ENCODE results near the gene GAB1. TPM values are rescaled to one million over a fixed set of nuclear protein-coding genes. Genes with fewer than 3 reads are reported as not detected.
"Not testable (repeated sequence)": the region's sequence is repeated elsewhere in the genome, so short reads cannot be mapped to it uniquely, and the experiment has no call there.

GAB1 gene
- total RNA-seq, 1 experiment from 2014 or later, result 13.1 TPM

DNA sequence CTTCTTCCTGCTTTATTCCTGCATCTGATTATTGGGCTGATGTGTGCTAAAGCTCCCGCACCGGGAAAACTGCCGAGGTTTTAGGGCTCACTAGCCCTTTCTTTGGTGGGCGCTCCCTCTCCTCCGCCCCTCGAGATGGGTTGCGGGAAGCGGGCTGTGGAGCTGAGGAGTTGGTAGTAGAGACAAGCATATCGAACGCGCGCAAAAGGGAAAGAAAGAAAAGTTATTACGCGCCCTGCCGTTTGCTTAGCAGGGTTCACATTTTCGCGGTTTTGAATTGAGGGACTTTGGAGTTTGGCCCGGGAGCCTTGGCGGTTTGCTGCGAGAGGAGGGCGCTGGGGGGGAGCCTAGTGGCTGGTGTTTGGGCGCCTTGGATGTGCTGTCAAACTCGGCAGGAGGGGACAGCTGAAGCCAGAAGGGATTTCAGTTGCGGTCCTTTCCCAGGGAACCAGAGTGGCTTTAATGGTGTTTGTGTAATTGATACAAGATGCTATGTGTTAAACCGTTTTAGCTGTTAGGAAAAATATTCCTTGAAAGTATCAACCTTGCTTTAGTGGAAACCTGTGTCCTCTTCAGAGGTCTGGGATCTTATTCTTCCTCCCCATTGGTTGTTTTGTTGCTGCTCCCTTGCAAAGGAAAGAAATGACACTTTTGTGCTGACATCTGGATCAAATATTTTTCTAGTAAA lies 1.1 kb downstream of the GAB1 start:
- no peak for DNase-seq (ENCODE audit: low spot score)

GRCh38 chr4:143338313-143338712 lies 1.6 kb downstream of the GAB1 start:
- DNase-seq (ENCODE audit: low spot score), result no peak

DNA sequence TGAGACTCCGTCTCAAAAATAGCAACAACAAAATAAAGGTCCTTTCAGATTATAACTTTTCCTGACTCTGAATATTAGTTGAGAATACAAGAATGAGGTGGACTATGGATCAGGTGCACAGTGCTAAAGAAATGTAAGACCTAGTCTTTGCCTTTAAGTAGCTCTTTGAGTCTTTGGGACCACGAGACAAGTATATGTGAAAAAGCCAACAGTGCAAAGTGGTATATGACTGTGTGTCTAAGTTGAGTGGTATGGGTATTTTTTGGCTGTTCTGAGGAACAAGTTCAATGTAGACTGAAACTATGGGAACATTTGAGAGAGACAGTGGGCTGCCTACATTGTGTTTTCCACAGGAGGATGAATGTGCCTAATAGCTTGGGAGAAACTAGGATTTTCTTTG lies 2.8 kb downstream of the GAB1 start:
- no peak for DNase-seq (ENCODE audit: low spot score)

DNA sequence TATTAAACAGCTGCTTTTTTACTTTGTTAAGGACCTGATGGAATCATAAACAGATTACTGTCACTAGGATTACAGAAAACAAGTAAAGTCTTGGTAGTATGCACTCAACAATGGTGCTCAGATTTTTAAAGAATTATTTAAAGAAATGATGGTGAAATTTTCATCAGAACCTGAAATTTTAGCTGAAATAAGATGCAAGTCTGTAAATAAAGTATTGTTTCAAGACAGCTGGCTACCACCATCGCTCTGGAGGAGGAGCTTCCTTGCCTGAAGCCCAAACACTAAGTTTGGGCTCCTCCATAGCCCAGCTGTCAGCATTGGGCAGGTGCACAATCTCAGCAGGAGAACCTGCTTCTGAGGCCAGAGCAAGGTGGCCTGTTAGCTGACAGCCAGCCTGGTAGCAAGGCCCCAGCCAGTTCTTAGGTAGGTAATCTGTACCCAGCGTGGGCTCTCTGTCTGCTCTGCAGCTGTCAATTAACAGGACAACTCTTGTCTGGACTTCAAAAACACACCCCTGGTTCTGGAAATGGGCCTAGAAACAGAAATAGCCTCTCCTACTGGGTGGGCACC lies 4.6 kb downstream of the GAB1 start:
- no peak for DNase-seq (ENCODE audit: low spot score)

DNA sequence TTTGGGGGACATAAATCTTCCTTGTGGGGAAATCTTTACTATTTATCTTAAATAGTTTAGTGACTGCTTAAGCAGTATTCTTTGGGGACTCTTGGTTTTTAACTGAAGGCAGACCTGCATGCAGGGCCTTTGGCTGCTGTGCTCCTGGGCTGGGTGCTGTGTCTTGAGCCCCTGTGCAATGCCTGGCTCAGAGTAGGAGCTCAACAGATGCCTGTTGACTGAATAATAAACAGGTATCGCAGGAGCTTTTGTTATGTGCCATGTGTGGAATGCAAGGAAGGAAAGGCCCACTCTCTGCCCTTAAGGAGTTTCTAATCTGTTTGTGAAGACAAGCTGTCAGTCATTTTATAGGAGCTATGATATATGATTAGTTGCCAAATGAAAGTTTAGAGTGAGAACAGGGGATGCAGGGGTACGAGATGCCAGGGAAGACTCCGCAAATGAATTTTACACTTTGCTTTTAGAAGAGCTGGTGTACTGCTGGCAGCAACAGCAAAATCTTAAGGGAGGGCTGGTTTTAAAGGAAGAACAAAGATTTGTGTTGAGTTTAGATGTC lies 6.7 kb downstream of the GAB1 start:
- DNase-seq (ENCODE audit: low spot score), result no peak

GRCh38 chr4:143344041-143344440 lies 7.4 kb downstream of the GAB1 start:
- DNase-seq (ENCODE audit: low spot score), result no peak

DNA sequence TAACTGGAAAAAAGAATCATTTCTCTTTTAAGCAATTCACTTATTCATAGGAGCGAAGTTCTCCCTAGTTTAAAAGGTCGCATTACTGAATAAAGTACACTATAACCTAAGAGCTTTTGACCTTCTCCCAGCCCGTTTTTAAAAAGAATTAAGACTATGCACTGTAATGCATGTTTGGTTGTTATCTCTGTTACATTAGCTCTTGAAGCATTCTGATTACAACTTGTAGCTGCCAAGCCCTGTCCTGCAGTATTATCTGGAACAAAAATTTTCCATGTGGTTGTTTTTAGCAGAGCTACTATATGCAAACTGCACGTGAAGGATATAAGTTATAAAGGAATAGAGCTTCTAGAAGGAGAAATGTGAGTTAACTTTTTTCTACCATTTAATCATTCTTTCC lies 8.1 kb downstream of the GAB1 start:
- DNase-seq (ENCODE audit: low spot score), result no peak

DNA sequence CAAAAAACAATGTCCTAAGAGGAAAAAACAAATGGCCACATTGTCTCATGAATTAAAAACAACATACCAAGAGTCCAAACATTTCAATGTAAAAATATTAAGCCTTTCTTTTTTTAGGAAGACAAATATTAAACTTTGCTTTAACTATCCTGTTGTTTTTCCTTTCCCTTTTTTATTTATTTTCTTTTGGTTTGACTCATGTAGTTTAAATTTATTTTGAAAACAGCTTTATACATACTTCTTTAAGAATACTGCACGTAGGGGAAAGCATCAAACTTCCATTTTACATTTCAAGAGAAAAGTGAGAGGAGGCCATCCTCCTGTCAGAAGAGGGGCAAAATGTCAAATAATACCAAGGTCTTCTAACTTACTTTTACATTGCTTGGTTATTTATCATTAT lies 8.7 kb downstream of the GAB1 start:
- DNase-seq (ENCODE audit: low spot score), result no peak

GRCh38 chr4:143346206-143346605 lies 9.5 kb downstream of the GAB1 start:
- DNase-seq (ENCODE audit: low spot score), result no peak

DNA sequence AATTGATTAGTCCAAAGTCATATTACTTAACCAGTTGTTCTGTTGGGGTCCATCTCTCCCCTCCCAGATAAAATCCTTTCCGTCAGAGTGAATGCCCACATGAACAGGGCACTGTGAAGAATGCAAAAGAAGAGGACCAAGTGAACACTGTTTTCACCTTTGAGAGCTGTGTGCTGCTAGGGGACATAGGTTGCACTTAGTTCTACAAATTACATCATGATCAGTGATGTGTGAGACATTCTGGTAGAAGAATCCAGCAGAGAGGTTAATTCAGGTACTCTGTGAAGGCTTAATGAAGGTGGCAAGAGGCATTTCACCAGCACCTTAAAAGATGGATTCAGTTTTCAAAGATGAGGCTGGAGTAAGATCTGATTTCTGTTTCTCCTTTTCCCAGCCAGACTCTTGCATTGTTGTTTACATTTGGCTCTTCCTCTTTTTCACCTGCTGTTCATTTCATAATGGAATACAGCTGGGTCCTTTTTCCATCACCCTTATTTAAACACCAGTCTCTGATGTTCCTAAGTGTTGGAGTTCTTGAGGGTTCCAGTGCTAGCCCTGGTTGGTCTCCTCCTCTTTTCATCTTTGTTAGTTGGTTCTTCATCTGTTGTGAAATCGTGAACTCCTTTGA lies 10.9 kb downstream of the GAB1 start:
- DNase-seq (ENCODE audit: low spot score), result no peak

DNA sequence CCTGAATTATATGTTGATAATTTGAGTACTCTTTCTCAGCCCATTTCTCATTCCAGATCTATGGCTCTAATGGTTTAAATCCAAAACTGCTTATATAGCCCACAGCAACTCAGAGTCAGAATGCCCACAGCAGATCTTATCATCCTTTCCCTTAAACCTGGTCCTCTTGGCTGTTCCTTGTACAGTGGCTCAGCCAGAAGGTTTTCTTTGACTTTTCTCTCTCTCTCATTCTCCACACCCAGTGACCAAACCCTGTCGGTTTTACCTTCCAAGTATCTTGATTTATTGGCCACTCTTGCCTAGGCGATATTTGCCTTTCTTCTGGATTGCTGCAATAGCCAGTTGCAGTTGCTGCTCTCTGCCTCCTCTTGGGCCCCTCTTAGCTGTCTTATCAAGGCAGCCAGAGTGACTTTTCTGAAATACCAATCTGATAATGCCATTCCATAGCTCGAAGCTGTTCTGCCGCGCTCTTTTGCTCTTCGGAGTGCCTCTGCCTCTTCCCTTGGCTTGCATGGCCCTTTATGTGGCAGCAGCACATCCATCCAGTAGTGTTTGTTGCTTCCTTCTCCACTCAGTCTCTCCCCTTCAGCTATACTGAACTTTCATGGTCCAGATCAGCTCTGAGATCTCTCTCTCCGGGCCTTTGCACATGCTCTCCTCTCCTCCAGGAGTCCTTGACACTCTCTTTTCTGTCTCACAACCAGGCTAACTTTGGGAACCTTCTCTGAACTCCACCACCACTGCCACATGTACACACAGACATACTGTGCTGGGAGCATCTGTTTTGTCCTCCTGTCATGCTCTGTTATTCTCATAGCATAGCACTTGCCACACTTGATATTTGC lies 11.8 kb downstream of the GAB1 start:
- no peak for DNase-seq (ENCODE audit: low spot score)

GRCh38 chr4:143349858-143350527 lies 13.3 kb downstream of the GAB1 start:
- DNase-seq (ENCODE audit: low spot score), result not testable (repeated sequence)

- DNase-seq (ENCODE audit: low spot score), result no peak
Measured at GRCh38 chr4:143351149-143351691, 14.5 kb downstream of the GAB1 start.

DNA sequence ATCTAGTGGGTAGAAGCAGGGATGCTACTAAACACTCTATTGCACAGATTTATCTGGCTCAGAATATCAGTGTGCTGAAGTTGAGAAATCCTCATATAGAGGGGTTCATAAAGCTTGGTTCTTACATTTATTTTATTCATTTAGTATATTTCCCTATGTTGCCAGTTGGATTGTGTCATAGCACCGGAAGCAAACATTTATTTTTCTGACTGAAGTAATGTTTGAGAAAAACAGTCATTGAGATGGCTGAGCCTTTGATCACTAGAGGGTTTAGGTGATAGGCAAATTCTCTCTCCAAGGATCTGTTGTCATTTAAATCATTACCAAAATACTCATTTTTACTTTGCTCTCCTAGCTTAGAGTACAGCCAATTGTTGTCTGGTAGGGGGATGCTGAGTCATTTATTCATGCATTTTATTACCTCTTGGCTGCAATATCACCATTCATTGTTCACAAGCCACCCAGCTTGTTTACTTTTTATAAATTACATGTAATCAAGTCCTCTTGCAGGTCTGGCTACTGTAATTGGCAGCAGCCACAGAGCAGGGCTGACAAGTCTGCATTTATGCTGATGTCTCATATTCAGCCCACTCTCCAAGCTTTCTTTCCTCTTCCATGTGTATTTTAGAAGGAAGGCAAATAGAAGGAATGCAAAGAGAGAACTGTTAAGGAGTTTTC lies 15.2 kb downstream of the GAB1 start:
- no peak for DNase-seq (ENCODE audit: low spot score)

DNA sequence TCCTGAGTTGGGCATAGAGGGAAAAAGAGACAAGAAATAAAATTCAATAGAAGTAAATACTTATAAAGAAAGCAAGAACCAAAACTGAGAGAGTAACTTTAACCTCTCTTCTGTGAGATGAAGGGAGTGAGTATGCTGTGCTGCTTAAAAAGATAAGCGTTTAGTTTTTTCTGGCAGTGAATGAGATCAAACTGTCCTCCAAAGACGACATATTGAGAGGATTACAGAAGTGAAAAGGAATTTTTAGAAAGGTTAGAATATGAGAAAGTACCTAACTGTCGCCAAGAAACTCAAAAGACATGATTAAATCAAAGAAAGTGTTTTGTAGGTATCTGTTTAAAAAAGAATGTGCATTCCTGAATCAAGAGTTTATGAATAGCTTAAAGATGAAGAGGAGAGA lies 16.0 kb downstream of the GAB1 start:
- no peak for DNase-seq (ENCODE audit: low spot score)

- DNase-seq (ENCODE audit: low spot score), result no peak
Measured at GRCh38 chr4:143353797-143354196, 17.1 kb downstream of the GAB1 start.

- no peak for DNase-seq (ENCODE audit: low spot score)
Measured at GRCh38 chr4:143354990-143355389, 18.3 kb downstream of the GAB1 start.

DNA sequence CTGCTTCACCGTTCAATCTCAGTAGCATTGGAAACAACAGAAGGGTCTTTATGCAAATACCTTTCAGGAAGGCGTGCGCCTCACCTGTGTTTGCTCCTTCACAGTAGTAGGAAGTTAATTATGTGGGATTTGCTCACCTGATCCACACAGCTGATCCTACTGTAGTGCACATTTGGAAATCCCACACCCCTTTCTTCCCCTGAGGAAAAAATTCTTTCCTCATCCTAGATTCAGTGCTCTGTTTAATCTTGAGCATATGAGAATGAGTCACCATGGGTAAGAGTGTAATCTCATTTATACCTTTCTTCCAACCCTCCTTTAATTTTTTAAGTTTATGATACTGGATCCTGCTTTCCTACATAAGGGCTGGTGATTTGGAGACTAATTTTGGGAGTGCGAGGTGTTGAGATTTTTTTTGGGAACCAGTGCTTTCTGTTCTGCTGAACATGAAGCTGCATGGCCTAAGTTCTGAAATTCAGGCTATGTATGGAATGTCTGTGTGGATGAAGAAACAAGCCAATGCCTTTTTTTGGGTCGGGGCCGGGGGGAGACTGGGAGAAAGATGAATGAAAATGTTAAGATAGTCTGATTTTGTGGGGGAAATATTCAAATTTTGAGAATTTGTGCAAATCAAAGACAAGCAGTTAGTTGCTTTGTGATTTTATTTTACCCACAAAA lies 19.0 kb downstream of the GAB1 start:
- DNase-seq (ENCODE audit: low spot score), result no peak

DNA sequence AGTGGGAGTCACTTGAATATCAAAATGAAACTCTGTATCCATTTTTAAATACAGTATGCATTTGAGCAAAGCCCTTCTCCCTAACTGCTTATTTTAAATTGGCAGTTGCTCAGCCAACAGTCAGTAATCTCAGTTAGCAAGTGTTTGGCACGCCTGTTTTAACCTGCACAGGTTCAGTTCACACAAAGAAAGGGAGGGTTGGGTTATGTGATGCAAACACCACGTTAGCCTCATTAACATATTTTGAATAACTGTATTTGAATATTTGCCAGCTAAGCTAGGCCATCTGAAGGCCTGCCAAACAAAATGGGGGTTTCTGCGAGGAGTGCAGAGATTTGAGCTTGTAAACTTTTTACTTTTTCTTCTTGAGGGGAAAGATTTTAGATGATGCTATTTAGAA lies 19.8 kb downstream of the GAB1 start:
- no peak for DNase-seq (ENCODE audit: low spot score)

DNA sequence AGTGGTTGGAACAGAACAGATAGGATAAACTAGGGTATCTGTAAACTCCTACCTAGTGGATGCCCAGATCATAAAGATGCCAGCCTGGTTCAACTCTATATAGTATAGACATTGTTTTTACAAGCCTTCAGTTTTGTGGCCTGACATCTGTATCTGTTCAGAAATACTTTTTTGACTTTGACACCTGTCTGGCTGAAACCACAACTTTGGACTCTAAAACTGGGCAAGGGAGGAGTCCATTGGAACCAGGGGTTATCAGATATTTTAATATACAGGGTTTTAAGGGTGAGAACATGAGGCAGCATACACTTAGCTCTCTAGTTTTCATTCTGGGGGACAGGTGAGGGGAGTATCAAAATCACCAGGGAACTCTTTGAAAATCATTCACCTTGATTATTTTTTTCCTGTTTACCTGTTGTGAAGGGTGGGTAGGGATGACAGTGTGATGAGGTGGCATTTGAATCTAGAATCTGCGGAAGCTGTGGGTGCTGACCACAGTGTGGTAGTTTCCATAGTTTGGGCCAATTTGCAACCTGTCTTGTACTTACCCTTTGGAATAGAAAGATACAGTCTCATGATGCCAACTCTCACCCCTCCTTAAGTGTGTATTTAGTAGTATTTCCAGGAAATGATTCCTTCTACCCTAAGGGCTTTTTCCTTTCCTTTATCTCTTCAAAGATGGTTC lies 20.6 kb downstream of the GAB1 start:
- DNase-seq (ENCODE audit: low spot score), result no peak

Measured in A172 (cell line).